CD4-positive, alpha-beta T cell treated with Interleukin-6 at 100 ng/mL for 8 hours (primary cell): ENCODE results near the gene APAF1.
A peak's percentile ranks its signal among the peaks of the same experiment; 100 is the strongest.
"Not testable (repeated sequence)": the region's sequence is repeated elsewhere in the genome, so short reads cannot be mapped to it uniquely, and the experiment has no call there.

Experiments
- DNase-seq: peaks from one replicate; pipeline ENCODE4 v3.0.0-alpha.2; 2020; ENCODE audit warnings: mixed read lengths, low spot score

The APAF1 gene

GRCh38 chr12:98644712-98645571 is at the start of gene APAF1, which contains the start of gene IKBIP:
APAF1 (plus strand) TSS chr12:98645290; CDS start chr12:98648360, 3,070 bp downstream.
IKBIP (minus strand) TSS chr12:98644788; CDS start chr12:98644701, 87 bp downstream.
- peak; percentile 94 for DNase-seq

GRCh38 chr12:98597313-98597712 is 47.8 kb upstream of the APAF1 start:
- not testable (repeated sequence) for DNase-seq

DNA sequence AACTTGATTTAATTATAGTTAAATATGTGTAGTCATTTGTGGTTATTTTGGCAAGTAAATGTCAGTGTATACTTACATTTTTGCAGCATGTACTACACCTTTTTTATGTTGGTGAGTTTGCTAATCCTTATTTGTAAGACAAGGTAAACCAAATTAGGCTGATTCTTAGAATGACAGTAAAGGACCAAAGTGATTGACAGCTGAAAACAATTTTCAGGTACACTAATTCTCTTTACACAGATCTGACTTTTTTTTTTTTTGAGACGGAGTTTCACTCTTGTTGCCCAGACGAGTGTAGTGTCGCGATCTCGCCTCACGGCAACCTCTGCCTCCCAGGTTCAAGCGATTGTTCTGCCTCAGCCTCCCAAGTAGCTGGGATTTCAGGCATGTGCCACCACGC is 43.2 kb upstream of the APAF1 start:
- DNase-seq, result no peak

DNA sequence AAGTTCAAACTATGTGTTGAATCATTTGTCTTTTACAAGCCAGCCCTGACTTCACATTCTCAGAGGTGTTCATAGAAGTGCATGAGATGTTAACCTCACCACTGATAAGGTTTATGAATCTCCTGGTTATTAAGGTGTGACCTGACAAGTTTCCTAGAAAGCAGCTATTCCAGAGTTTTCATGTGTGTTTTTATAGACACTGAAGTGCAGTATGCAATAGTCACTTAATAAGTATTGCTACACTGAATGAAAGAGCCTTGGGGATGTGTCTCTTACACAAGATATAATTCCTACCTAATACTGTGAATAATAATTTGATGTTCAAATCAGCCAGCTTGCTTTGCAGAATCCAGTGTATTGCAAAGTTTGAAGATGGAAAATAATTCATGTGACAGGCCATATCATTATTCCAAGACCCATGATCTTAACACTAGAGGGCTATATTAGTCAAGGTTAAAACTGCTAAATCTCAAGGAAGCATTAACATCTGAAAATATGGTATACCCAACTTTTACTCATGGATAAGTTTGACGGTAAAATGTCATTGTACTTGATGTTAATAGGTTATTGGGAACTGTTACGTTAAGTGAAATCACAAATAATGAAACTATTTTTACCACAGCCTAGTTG is 38.6 kb upstream of the APAF1 start:
- no peak for DNase-seq

DNA sequence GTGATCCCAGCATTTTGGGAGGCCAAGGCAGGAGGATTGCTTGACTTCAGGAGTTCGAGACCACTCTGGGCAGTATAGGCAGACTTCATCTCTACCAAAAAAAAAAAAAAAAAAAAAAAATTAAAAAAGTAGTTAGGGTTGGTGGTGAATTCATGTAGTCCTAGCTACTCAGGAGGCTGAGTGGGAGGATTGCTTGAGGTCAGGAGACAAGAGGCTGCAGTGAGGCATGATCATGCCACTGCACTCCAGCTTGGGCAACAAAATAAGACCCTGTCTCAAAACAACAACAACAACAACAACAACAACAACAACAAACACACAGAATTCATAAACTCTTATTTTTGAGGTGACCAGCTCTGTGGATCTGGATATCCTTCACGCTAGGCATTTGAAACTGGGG is 34.5 kb upstream of the APAF1 start:
- DNase-seq, result no peak

DNA sequence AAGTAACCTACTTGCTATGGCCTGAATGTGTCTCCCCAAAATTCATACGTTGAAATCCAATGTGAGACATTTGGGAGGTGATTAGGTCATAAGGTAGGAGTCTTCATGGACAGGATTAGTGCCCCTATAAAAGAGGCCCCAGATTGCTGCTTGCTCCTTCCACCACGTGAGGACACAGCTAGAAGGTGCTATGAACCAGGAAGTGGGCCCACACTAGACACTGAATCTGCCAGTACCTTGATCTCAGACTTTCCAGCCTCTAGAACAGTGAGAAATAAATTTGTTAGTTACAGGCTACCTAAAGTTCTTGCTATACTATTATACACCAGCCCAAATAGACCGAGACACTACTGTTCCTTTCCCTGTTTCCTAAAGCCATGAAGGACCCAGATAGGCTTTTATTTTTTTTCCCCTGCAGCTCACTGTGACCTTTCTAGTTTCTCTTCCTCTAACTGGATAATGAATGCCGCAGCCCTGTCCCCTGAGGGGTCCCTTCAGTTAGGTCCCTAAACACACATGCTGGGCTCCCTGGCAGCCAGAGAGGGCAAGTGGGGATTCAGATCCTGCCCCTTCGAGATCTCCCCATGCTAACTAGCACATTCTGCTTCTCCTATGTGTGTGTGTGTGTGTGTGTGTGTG is 32.3 kb upstream of the APAF1 start:
- no peak for DNase-seq

GRCh38 chr12:98618952-98619351 is 26.1 kb upstream of the APAF1 start:
- no peak for DNase-seq

- no peak for DNase-seq
These were observed 9.3 kb upstream of the APAF1 start for GRCh38 chr12:98635657-98636323.

DNA sequence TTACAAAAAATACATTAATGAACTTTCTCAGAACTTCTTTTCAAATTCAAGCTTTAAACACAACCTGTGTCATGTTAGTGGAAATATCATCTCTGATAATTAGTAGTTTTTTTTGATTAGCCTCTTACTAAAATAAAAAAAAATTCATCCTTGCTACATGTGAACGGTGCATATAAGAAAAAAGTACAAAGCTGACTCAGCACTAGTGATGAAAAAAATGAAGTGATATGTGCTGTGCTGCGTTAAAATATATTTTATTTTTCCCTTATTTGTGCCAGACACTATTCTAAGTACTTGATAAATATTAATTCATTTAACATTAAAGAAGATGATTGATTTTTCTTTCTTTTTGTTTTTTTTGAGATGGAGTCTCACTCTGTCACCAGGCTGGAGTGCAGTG is 8.0 kb upstream of the APAF1 start:
- DNase-seq, result no peak

DNA sequence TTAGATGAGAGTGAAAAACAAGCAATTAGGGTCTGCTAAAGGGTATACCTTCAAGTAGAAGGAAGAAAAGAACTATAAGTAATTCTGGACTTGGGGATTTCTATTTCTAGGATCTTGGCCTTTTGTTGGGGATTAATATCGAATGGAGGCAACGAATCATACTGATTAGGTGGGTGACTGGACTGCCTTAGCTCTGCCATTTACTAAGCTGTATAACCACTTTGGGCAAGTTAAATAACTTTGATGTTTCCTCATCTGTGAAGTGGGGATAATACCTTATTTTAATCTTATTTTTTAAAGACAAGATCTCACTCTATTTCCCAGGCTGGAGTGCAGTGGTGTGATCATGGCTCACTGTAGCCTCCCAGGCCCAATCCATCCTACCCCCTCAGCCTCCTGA is 7.1 kb upstream of the APAF1 start:
- no peak for DNase-seq

GRCh38 chr12:98639491-98639890 is 5.6 kb upstream of the APAF1 start:
- no peak for DNase-seq

- DNase-seq, result not testable (repeated sequence)
These were observed 2.3 kb upstream of the APAF1 start for GRCh38 chr12:98642801-98643200.

- DNase-seq, result no peak
These were observed 718 bp upstream of the APAF1 start for GRCh38 chr12:98644433-98644711.

- DNase-seq, result no peak
These were observed 530 bp downstream of the APAF1 start for GRCh38 chr12:98645572-98646067.

GRCh38 chr12:98646294-98647090 is 1.4 kb downstream of the APAF1 start:
- no peak for DNase-seq

DNA sequence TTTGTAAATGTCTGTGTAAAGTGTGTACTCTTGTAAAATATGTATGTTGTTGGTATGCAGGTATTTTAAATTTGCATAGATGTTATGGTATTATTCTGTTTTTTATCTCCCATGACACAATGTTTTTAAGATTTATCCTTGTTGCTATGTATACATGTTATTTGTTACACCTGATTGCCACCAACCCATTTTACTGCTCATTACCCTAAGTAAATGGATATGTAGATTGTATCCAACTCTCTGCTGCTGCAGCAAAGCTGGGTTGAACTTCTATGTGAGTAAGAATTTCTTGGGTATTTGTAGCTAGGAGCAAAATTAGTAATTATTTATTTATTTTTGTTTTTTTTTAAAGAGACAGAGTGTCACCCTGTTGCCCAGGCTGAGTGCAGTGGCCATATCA is 6.2 kb downstream of the APAF1 start:
- DNase-seq, result no peak

DNA sequence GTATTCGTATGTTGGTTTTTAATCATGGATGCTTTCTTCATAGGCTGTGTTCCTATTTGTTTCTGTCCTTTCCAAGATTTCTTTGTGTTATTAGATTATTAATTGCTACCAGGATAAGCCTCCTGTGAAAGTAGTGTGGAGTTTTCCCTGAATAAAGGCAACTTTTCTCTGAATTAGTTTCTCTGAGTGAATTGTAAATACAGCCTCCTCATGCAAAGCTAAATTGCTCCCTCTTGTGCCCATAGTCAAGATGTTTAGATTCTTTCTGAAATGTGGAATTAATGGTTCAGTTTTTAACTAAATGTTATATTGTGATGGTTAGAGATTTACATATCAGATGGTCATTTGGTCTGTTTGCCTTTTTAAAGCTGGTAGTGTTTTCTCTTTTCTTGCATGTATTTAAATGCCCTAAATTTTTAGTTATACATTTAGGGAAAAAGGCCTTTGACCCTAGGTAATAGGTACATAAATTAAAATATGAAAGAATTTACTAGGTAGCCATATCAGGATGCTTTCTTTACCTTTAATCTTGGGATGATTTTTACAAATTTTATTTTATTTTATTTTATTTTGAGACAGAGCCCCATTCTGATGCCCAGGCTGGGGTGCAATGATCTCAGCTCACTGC is 8.9 kb downstream of the APAF1 start:
- DNase-seq, result peak; percentile 47

- no peak for DNase-seq
These were observed 11.4 kb downstream of the APAF1 start for GRCh38 chr12:98656289-98657101.

GRCh38 chr12:98660521-98660920 is 15.4 kb downstream of the APAF1 start:
- DNase-seq, result no peak

DNA sequence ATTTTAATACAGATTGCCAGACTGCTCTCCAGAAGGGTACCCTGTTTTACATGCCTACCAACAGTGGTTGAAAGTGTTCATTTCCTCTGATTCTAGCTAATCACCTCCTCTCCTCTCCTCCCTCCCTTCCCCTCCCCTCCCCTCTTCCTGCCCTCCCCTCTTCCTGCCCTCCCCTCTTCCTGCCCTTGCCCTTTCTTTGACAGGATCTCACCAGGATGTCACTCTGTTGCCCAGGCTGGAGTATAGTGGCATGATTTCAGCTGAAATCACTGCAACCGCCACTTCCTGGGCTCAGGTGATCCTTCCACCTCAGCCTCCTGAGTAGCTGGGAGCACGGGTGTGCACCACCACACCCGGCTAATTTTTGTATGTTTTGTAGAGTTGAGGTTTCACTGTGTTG is 24.7 kb downstream of the APAF1 start:
- no peak for DNase-seq
